HFFc6 (cell line): ENCODE results near the gene SPTAN1. TPM values are rescaled to one million over a fixed set of nuclear protein-coding genes. Genes with fewer than 3 reads are reported as not detected.

Experiments used
- DNase-seq: peaks from one replicate; pipeline ENCODE4 v3.0.0-alpha.2; 2018
- H3K27ac Mint-ChIP-seq: 2 replicates; pipeline ENCODE4 v1.8.0; 2020; ENCODE audit warnings: mild to moderate bottlenecking, mixed read lengths
- H3K27me3 Mint-ChIP-seq: 2 replicates; pipeline ENCODE4 v1.8.0; 2021; ENCODE audit warnings: mild to moderate bottlenecking, moderate library complexity, mixed read lengths; ENCODE audit not compliant: insufficient read depth
- H3K36me3 Mint-ChIP-seq: 2 replicates; pipeline ENCODE4 v1.8.0; 2021; ENCODE audit warnings: low read depth, mixed read lengths
- H3K4me1 Mint-ChIP-seq: 2 replicates; pipeline ENCODE4 v1.8.0; 2020; ENCODE audit warnings: low read depth, mixed read lengths
- H3K4me3 Mint-ChIP-seq: 2 replicates; pipeline ENCODE4 v1.8.0; 2020; ENCODE audit warnings: mild to moderate bottlenecking, moderate library complexity, mixed read lengths
- H3K9me3 Mint-ChIP-seq: 2 replicates; pipeline ENCODE4 v1.8.0; 2020; ENCODE audit warnings: mild to moderate bottlenecking, mixed read lengths
- total RNA-seq, 6 experiments: library from RNA; stranded (reverse); fragmentation: NEBNext Ultra II Directional; extraction: Animal tissue kit (Norgen Biotek cat#: 25700); gene quantifications; 2 replicates in 1 of 6; 3 replicates in 5 of 6; pipeline ENCODE4 v1.2.3, GENCODE V29; 2021
- TF ChIP-seq, protein P1 (sequence below): fragments of 200-600 bp; sonication (generic); IDR thresholded peaks from 2 replicates; pipeline ENCODE4 v1.5.0; 2021; ENCODE audit warnings: antibody characterized with exemption, mild to moderate bottlenecking

Gene SPTAN1
- total RNA-seq, 6 experiments from 2014 or later, result 316 to 368 (median 327) TPM

GRCh38 chr9:128636556-128637530, 84.5 kb downstream of the SPTAN1 start:
- peak overlapping the region; percentile 94 for H3K27ac Mint-ChIP-seq
- no peak for DNase-seq
- TF ChIP-seq, protein P1, sequence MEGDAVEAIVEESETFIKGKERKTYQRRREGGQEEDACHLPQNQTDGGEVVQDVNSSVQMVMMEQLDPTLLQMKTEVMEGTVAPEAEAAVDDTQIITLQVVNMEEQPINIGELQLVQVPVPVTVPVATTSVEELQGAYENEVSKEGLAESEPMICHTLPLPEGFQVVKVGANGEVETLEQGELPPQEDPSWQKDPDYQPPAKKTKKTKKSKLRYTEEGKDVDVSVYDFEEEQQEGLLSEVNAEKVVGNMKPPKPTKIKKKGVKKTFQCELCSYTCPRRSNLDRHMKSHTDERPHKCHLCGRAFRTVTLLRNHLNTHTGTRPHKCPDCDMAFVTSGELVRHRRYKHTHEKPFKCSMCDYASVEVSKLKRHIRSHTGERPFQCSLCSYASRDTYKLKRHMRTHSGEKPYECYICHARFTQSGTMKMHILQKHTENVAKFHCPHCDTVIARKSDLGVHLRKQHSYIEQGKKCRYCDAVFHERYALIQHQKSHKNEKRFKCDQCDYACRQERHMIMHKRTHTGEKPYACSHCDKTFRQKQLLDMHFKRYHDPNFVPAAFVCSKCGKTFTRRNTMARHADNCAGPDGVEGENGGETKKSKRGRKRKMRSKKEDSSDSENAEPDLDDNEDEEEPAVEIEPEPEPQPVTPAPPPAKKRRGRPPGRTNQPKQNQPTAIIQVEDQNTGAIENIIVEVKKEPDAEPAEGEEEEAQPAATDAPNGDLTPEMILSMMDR, result no peak
- peaks cover 10% of the 10 kb centered on the region; the same call in 1 of the 2 replicates for H3K36me3 Mint-ChIP-seq
- peaks cover 28% of the 10 kb centered on the region for H3K4me1 Mint-ChIP-seq
- H3K27me3 Mint-ChIP-seq, result peaks cover 22% of the 10 kb centered on the region
- H3K4me3 Mint-ChIP-seq, result no peak overlapping the region
- H3K9me3 Mint-ChIP-seq, result no peaks in the 10 kb centered on the region

DNA sequence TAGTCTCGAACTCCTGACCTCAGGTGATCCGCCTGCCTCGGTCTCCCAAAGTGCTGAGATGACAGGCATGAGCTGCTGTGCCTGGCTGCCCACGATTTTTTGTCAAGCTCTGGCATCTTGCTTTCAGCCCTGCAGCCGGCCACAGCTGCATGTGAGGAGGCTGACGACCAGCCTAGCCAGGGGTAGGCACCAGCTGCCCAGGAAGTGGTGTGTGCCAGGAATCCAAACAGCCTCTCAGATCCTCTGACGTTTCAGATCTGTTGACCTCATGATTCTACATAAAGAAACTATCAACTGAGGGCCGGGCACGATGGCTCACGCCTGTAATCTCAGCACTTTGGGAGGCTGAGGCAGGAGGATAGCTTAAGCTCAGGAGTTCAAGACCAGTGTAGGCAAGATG, 85.3 kb downstream of the SPTAN1 start:
- Mint-ChIP-seq H3K9me3 (no peaks in the 10 kb centered on the region), H3K27ac (no peak overlapping the region), H3K4me3 (no peak overlapping the region), H3K27me3 (peaks cover 14% of the 10 kb centered on the region), H3K4me1 (peaks cover 30% of the 10 kb centered on the region), H3K36me3 (peaks cover 3% of the 10 kb centered on the region; the same call in 1 of the 2 replicates)
- DNase-seq, result no peak
- TF ChIP-seq, protein P1, result no peak

- no peak for DNase-seq
- Mint-ChIP-seq H3K36me3 (no peaks in the 10 kb centered on the region; the same call in 1 of the 2 replicates), H3K4me3 (no peak overlapping the region), H3K27me3 (peaks cover 6% of the 10 kb centered on the region), H3K4me1 (peaks cover 35% of the 10 kb centered on the region), H3K27ac (no peak overlapping the region), H3K9me3 (no peaks in the 10 kb centered on the region)
- TF ChIP-seq, protein P1, result no peak
Observed at GRCh38 chr9:128638580-128638979, 86.2 kb downstream of the SPTAN1 start.

DNA sequence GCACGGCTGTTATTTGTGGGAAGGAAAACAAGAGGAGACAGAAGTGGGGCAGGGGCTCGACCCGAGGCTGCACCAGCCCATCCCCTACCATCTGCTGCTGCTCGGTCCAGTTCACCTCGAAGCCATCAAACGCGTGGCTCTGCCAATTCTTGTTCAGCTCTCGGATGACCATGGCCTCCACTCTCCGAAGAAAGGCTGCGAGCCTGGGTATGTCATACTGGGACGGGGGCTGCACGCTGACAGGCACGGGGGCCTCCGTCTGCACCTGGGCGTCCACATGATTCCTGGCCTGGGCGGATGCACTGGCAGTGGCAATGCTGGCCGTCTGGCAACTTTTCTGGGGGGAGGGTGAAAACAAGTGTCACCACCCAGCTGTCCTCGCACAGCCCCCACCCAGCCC, 88.2 kb downstream of the SPTAN1 start:
- peaks cover 26% of the 10 kb centered on the region for H3K4me1 Mint-ChIP-seq
- no peak for DNase-seq
- H3K36me3 Mint-ChIP-seq, result no peaks in the 10 kb centered on the region

GRCh38 chr9:128642675-128643245, 90.4 kb downstream of the SPTAN1 start:
- Mint-ChIP-seq H3K9me3 (no peaks in the 10 kb centered on the region), H3K27me3 (no peaks in the 10 kb centered on the region; the same call in 1 of the 2 replicates), H3K4me1 (peaks cover 12% of the 10 kb centered on the region), H3K36me3 (no peaks in the 10 kb centered on the region), H3K27ac (peak overlapping the region; percentile 15; the same call in 1 of the 2 replicates), H3K4me3 (no peak overlapping the region)
- DNase-seq, result no peak
- TF ChIP-seq, protein P1, result no peak

More for the DNA sequence above, 88.2 kb downstream of the SPTAN1 start:
- Mint-ChIP-seq H3K27me3 (no peaks in the 10 kb centered on the region; the same call in 1 of the 2 replicates), H3K4me3 (no peak overlapping the region), H3K27ac (no peak overlapping the region), H3K9me3 (no peaks in the 10 kb centered on the region)
- TF ChIP-seq, protein P1, result no peak
